GM23338 (cell line): Measurements from ENCODE around the gene SYNE1. TPM values are rescaled to one million over a fixed set of nuclear protein-coding genes. Genes with fewer than 3 reads are reported as not detected.

Experiments
- ATAC-seq: fragments of 200-7000 bp; cut with Tn5 transposase; 3 replicates; pipeline ENCODE4 v1.9.1; 2020
- DNase-seq: peaks from one replicate; pipeline ENCODE4 v3.0.0-alpha.2; 2015; ENCODE audit warnings: low spot score
- H2AFZ ChIP-seq: fragments of 200-600 bp; sonication (generic); 2 replicates; pipeline ENCODE4 v1.8.0; 2016; ENCODE audit warnings: antibody characterized with exemption, mild to moderate bottlenecking, moderate library complexity
- H3F3A ChIP-seq: fragments of 200-600 bp; sonication (generic); replicated peaks from 2 replicates; pipeline ENCODE4 v1.8.0; 2017; ENCODE audit warnings: antibody characterized with exemption, mixed run types, low read depth
- H3K27ac ChIP-seq: fragments of 200-600 bp; sonication (generic); 2 replicates; pipeline ENCODE4 v1.6.1; 2016; ENCODE audit warnings: low read depth
- H3K27me3 ChIP-seq: fragments of 200-600 bp; sonication (generic); 2 replicates; pipeline ENCODE4 v1.8.0; 2016; ENCODE audit warnings: mild to moderate bottlenecking, mixed run types, moderate library complexity; ENCODE audit not compliant: insufficient read depth
- H3K36me3 ChIP-seq: fragments of 200-600 bp; sonication (generic); 2 replicates; pipeline ENCODE4 v1.8.0; 2016; ENCODE audit warnings: mild to moderate bottlenecking; ENCODE audit not compliant: insufficient read depth
- H3K4me1 ChIP-seq: fragments of 200-600 bp; sonication (generic); 2 replicates; pipeline ENCODE4 v1.8.0; 2016; ENCODE audit warnings: mild to moderate bottlenecking, moderate library complexity; ENCODE audit not compliant: insufficient read depth
- H3K4me2 ChIP-seq: fragments of 200-600 bp; sonication (generic); 2 replicates; pipeline ENCODE4 v1.7.1; 2017; ENCODE audit warnings: mixed run types
- H3K4me3 ChIP-seq: fragments of 200-600 bp; sonication (generic); 2 replicates; pipeline ENCODE4 v1.6.1; 2016; ENCODE audit warnings: mixed run types
- H3K79me2 ChIP-seq: fragments of 200-600 bp; sonication (generic); replicated peaks from 2 replicates; pipeline ENCODE4 v1.8.0; 2017; ENCODE audit warnings: mild to moderate bottlenecking; ENCODE audit not compliant: insufficient read depth
- H3K9me2 ChIP-seq: fragments of 200-600 bp; sonication (generic); 2 replicates; pipeline ENCODE4 v1.8.0; 2017; ENCODE audit not compliant: insufficient read depth
- H4K20me1 ChIP-seq: fragments of 200-600 bp; sonication (generic); replicated peaks from 2 replicates; pipeline ENCODE4 v1.8.0; 2017; ENCODE audit warnings: mild to moderate bottlenecking; ENCODE audit not compliant: insufficient read depth
- H3K27ac Mint-ChIP-seq: 2 replicates; pipeline ENCODE4 v1.8.0; 2020; ENCODE audit warnings: inconsistent platforms, mild to moderate bottlenecking, moderate library complexity, mixed read lengths
- H3K27me3 Mint-ChIP-seq: 3 replicates; pipeline ENCODE4 v1.8.0; 2022; ENCODE audit warnings: low read depth, mild to moderate bottlenecking, moderate library complexity, mixed read lengths, inconsistent platforms; ENCODE audit not compliant: insufficient read depth, poor library complexity
- H3K36me3 Mint-ChIP-seq: 3 replicates; pipeline ENCODE4 v1.8.0; 2021; ENCODE audit warnings: low read depth, mild to moderate bottlenecking, inconsistent platforms, moderate library complexity, mixed read lengths
- H3K4me1 Mint-ChIP-seq: 3 replicates; pipeline ENCODE4 v1.8.0; 2020; ENCODE audit warnings: mild to moderate bottlenecking, inconsistent platforms, mixed read lengths
- H3K4me3 Mint-ChIP-seq: 3 replicates; pipeline ENCODE4 v1.8.0; 2021; ENCODE audit warnings: moderate library complexity, mild to moderate bottlenecking, inconsistent platforms, mixed read lengths
- H3K9me3 Mint-ChIP-seq: 3 replicates; pipeline ENCODE4 v1.8.0; 2020; ENCODE audit warnings: moderate library complexity, mild to moderate bottlenecking, inconsistent platforms, mixed read lengths
- ETS1 ChIP-seq: IDR thresholded peaks from 2 replicates; pipeline ENCODE4 v1.6.1; 2016; ENCODE audit warnings: antibody characterized with exemption
- EZH2 ChIP-seq: fragments of 200-600 bp; sonication (generic); IDR thresholded peaks from one replicate; pipeline ENCODE4 v1.8.0; 2017; ENCODE audit warnings: antibody characterized with exemption, mild to moderate bottlenecking, low read depth; ENCODE audit not compliant: unreplicated experiment
- EZH2phosphoT487 ChIP-seq: fragments of 200-600 bp; sonication (generic); IDR thresholded peaks from one replicate; pipeline ENCODE4 v1.8.1; 2018; ENCODE audit warnings: antibody characterized with exemption; ENCODE audit not compliant: unreplicated experiment
- JUNB ChIP-seq: IDR thresholded peaks from one replicate; pipeline ENCODE4 v1.6.1; 2016; ENCODE audit warnings: antibody characterized with exemption; ENCODE audit not compliant: unreplicated experiment
- REST ChIP-seq: IDR thresholded peaks from one replicate; pipeline ENCODE4 v1.6.1; 2018; ENCODE audit warnings: antibody characterized with exemption; ENCODE audit not compliant: unreplicated experiment
- ZNF331 ChIP-seq: fragments of 250-450 bp; sonication (Bioruptor Pico); IDR thresholded peaks from 2 replicates; pipeline ENCODE4 v1.5.0; 2020; ENCODE audit warnings: low read depth, mild to moderate bottlenecking, moderate library complexity
- polyA plus RNA-seq: library from polyadenylated mRNA; unstranded; fragments of >200 nt; fragmentation: Nextera tagmentation; extraction: Ambion mirVana; gene quantifications from 2 replicates; pipeline ENCODE4 v1.2.1, GENCODE V29; 2016
- total RNA-seq: library from RNA; depleted of rRNA; stranded (reverse); fragments of >200 nt; shearing (Covaris generic); gene quantifications from 2 replicates; pipeline ENCODE4 v1.2.3, GENCODE V29; 2014
- TF ChIP-seq, protein P1 (sequence below): fragments of 250-450 bp; sonication (Bioruptor Pico); IDR thresholded peaks from 2 replicates; pipeline ENCODE4 v1.5.0; 2020; ENCODE audit warnings: mild to moderate bottlenecking, moderate library complexity
- TF ChIP-seq, protein P2 (sequence below), 2 experiments: fragments of 200-600 bp in 1 of 2; sonication (generic) in 1 of 2; conservative IDR thresholded peaks; 2 replicates each; pipeline versions ENCODE4 v1.5.1 to v1.6.1; 2016 to 2017; ENCODE audit warnings: antibody characterized with exemption in 2 of 2, low read depth in 2 of 2, mild to moderate bottlenecking in 2 of 2, moderate library complexity in 1 of 2

SYNE1 gene
- total and polyA plus RNA-seq, 2 experiments from 2014 or later, result 3.9 to 13.6 TPM

DNA sequence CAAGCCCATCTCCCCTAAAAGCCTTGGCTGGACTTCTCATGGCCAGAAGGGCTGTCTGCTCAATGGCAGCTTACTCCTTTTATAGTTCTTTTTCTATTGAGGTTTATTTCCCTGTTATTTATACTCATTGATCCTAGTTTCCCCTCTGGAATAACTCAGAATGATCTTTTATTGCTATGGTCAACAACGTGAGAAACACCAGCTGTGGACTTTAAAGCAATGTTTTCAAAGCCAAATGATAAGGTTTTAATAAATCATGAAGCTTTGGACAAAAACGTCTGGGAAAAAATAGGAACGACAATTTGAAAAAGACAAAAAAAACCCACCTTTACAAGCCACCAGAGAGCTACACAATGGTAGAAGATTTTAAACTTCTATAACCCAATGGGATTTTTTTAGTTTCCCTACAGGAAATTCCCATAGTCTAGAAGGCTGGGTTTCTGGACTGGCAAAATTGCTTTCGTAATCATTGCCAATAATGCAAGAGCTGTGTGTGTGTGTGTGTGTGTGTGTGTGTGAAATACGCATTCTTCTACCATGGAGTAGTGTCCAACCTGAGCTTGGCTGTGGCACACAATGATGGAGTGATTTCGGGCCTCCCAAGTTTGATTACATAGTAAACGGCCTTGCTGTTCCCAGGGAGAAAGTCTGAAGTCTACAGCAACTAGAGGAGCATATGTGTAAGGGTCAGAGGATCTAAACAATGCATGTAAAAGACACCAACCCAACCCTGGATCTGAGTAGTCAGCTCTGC is 396.0 kb downstream of the SYNE1 start:
- Mint-ChIP-seq H3K9me3 (no peaks in the 10 kb centered on the region), H3K36me3 (no peaks in the 10 kb centered on the region), H3K27ac (no peak overlapping the region), H3K4me1 (no peaks in the 10 kb centered on the region), H3K27me3 (no peaks in the 10 kb centered on the region), H3K4me3 (no peak overlapping the region)
- no peaks in the 10 kb centered on the region for H4K20me1 ChIP-seq
- H3F3A ChIP-seq, result no peaks in the 10 kb centered on the region
- TF ChIP-seq EZH2phosphoT487 (no peak), REST (no peak), JUNB (no peak)
- no peaks in the 10 kb centered on the region for H3K4me1 ChIP-seq
- no peak overlapping the region for H3K4me2 ChIP-seq
- no peaks in the 10 kb centered on the region for H3K36me3 ChIP-seq
- DNase-seq (no peak), ATAC-seq (no peak)
- H3K27ac ChIP-seq, result no peak overlapping the region
- no peaks in the 10 kb centered on the region for H3K79me2 ChIP-seq
- no peak overlapping the region for H2AFZ ChIP-seq
- H3K27me3 ChIP-seq, result no peaks in the 10 kb centered on the region
- H3K4me3 ChIP-seq, result no peak overlapping the region
- H3K9me2 ChIP-seq, result 0 out of 2 replicates have a peak, but pooled peaks cover 5% of the 10 kb centered on the region

DNA sequence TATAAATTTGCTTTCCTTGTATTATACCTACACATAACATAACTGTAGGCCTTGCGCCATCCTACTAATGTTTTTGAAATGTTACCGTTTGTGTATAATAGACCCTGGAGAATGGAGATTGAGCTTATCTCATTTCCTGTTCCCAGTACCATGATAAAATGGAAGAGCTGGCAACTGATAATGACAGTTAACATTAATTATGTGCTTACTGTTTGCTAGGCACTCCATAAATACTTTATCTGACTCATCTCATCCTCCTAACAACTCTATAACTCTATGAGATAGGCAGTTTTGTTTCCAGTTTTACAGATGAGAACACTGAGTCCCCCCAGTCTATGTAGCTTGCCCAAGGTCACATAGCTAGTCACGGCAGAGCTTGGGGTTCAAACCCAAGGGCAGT is 396.7 kb downstream of the SYNE1 start:
- H3K4me2 ChIP-seq, result no peak overlapping the region
- no peaks in the 10 kb centered on the region for H3K27me3 Mint-ChIP-seq
- H4K20me1 ChIP-seq, result no peaks in the 10 kb centered on the region
- H3K36me3 Mint-ChIP-seq, result no peaks in the 10 kb centered on the region
- H3K36me3 ChIP-seq, result no peaks in the 10 kb centered on the region
- H3K27ac ChIP-seq, result no peak overlapping the region
- 0 out of 2 replicates have a peak, but pooled peaks cover 5% of the 10 kb centered on the region for H3K9me2 ChIP-seq
- no peaks in the 10 kb centered on the region for H3K4me1 Mint-ChIP-seq
- no peaks in the 10 kb centered on the region for H3K4me1 ChIP-seq
- H3K4me3 ChIP-seq, result no peak overlapping the region
- H3K79me2 ChIP-seq, result no peaks in the 10 kb centered on the region
- no peaks in the 10 kb centered on the region for H3K9me3 Mint-ChIP-seq
- H3K4me3 Mint-ChIP-seq, result no peak overlapping the region
- no peak overlapping the region for H3K27ac Mint-ChIP-seq
- ATAC-seq (no peak), DNase-seq (no peak)
- H3K27me3 ChIP-seq, result no peaks in the 10 kb centered on the region
- H3F3A ChIP-seq, result no peaks in the 10 kb centered on the region
- no peak overlapping the region for H2AFZ ChIP-seq
- TF ChIP-seq ZNF331 (no peak), EZH2 (no peak), ETS1 (no peak)
- TF ChIP-seq, protein P1, sequence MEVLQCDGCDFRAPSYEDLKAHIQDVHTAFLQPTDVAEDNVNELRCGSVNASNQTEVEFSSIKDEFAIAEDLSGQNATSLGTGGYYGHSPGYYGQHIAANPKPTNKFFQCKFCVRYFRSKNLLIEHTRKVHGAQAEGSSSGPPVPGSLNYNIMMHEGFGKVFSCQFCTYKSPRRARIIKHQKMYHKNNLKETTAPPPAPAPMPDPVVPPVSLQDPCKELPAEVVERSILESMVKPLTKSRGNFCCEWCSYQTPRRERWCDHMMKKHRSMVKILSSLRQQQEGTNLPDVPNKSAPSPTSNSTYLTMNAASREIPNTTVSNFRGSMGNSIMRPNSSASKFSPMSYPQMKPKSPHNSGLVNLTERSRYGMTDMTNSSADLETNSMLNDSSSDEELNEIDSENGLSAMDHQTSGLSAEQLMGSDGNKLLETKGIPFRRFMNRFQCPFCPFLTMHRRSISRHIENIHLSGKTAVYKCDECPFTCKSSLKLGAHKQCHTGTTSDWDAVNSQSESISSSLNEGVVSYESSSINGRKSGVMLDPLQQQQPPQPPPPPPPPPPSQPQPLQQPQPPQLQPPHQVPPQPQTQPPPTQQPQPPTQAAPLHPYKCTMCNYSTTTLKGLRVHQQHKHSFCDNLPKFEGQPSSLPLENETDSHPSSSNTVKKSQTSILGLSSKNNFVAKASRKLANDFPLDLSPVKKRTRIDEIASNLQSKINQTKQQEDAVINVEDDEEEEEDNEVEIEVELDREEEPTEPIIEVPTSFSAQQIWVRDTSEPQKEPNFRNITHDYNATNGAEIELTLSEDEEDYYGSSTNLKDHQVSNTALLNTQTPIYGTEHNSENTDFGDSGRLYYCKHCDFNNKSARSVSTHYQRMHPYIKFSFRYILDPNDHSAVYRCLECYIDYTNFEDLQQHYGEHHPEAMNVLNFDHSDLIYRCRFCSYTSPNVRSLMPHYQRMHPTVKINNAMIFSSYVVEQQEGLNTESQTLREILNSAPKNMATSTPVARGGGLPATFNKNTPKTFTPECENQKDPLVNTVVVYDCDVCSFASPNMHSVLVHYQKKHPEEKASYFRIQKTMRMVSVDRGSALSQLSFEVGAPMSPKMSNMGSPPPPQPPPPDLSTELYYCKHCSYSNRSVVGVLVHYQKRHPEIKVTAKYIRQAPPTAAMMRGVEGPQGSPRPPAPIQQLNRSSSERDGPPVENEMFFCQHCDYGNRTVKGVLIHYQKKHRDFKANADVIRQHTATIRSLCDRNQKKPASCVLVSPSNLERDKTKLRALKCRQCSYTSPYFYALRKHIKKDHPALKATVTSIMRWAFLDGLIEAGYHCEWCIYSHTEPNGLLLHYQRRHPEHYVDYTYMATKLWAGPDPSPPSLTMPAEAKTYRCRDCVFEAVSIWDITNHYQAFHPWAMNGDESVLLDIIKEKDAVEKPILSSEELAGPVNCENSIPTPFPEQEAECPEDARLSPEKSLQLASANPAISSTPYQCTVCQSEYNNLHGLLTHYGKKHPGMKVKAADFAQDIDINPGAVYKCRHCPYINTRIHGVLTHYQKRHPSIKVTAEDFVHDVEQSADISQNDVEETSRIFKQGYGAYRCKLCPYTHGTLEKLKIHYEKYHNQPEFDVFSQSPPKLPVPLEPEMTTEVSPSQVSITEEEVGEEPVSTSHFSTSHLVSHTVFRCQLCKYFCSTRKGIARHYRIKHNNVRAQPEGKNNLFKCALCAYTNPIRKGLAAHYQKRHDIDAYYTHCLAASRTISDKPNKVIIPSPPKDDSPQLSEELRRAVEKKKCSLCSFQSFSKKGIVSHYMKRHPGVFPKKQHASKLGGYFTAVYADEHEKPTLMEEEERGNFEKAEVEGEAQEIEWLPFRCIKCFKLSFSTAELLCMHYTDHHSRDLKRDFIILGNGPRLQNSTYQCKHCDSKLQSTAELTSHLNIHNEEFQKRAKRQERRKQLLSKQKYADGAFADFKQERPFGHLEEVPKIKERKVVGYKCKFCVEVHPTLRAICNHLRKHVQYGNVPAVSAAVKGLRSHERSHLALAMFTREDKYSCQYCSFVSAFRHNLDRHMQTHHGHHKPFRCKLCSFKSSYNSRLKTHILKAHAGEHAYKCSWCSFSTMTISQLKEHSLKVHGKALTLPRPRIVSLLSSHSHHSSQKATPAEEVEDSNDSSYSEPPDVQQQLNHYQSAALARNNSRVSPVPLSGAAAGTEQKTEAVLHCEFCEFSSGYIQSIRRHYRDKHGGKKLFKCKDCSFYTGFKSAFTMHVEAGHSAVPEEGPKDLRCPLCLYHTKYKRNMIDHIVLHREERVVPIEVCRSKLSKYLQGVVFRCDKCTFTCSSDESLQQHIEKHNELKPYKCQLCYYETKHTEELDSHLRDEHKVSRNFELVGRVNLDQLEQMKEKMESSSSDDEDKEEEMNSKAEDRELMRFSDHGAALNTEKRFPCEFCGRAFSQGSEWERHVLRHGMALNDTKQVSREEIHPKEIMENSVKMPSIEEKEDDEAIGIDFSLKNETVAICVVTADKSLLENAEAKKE, result no peak
- TF ChIP-seq, protein P2, sequence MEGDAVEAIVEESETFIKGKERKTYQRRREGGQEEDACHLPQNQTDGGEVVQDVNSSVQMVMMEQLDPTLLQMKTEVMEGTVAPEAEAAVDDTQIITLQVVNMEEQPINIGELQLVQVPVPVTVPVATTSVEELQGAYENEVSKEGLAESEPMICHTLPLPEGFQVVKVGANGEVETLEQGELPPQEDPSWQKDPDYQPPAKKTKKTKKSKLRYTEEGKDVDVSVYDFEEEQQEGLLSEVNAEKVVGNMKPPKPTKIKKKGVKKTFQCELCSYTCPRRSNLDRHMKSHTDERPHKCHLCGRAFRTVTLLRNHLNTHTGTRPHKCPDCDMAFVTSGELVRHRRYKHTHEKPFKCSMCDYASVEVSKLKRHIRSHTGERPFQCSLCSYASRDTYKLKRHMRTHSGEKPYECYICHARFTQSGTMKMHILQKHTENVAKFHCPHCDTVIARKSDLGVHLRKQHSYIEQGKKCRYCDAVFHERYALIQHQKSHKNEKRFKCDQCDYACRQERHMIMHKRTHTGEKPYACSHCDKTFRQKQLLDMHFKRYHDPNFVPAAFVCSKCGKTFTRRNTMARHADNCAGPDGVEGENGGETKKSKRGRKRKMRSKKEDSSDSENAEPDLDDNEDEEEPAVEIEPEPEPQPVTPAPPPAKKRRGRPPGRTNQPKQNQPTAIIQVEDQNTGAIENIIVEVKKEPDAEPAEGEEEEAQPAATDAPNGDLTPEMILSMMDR (conservative IDR thresholded peaks at IDR 0.05; ENCODE audit: low read depth in 2 of 2), result no peak
